H1 (cell line): ENCODE results near the gene IL17REL. TPM values are rescaled to one million over a fixed set of nuclear protein-coding genes. Genes with fewer than 3 reads are reported as not detected.

Source experiments
- CHD2 ChIP-seq: IDR thresholded peaks from 2 replicates; pipeline ENCODE4 v1.6.1; 2012; ENCODE audit warnings: low read length, improper control_type of control experiment
- GABPA ChIP-seq: IDR thresholded peaks from 2 replicates; pipeline ENCODE4 v1.6.1; 2011; ENCODE audit warnings: mild to moderate bottlenecking, low read length, moderate library complexity, borderline replicate concordance; ENCODE audit not compliant: insufficient read depth
- HDAC2 ChIP-seq, 2 experiments: fragments of 300-600 bp in 1 of 2; sonication (generic) in 1 of 2; IDR thresholded peaks; 2 replicates each; pipeline ENCODE4 v1.6.1; 2011 to 2012; ENCODE audit warnings: low read depth in 2 of 2, low read length in 2 of 2, mild to moderate bottlenecking in 2 of 2, moderate library complexity in 2 of 2, borderline replicate concordance in 1 of 2, inconsistent platforms in 1 of 2
- PHF8 ChIP-seq: fragments of 200-600 bp; sonication (generic); conservative IDR thresholded peaks from 2 replicates; pipeline ENCODE4 v1.7.1; 2012; ENCODE audit warnings: low read depth, mild to moderate bottlenecking, inconsistent platforms, low read length, moderate library complexity
- POLR2A ChIP-seq, 2 experiments: IDR thresholded peaks; 1 replicate in 1 of 2; 2 replicates in 1 of 2; pipeline ENCODE4 v1.6.1; 2011; ENCODE audit warnings: low read depth in 2 of 2, low read length in 2 of 2, mild to moderate bottlenecking in 2 of 2; ENCODE audit errors: control extremely low read depth in 1 of 2
- POU5F1 ChIP-seq: IDR thresholded peaks from 2 replicates; pipeline ENCODE4 v1.6.1; 2011; ENCODE audit warnings: low read depth, mild to moderate bottlenecking, low read length, moderate library complexity
- SP1 ChIP-seq: IDR thresholded peaks from 2 replicates; pipeline ENCODE4 v1.6.1; 2011; ENCODE audit warnings: low read depth, low read length
- TEAD4 ChIP-seq: IDR thresholded peaks from 2 replicates; pipeline ENCODE4 v1.6.1; 2012; ENCODE audit warnings: low read depth, low read length, inconsistent platforms, mixed read lengths
- ZNF274 ChIP-seq: IDR thresholded peaks from 2 replicates; pipeline ENCODE4 v1.7.0; 2012; ENCODE audit warnings: low read length, borderline replicate concordance; ENCODE audit errors: extremely low read depth
- polyA plus RNA-seq, 7 experiments: library from polyadenylated mRNA; depleted of rRNA in 3 of 7; stranded (reverse) in 5 of 7; unstranded in 2 of 7; fragments of >200 nt in 5 of 7; fragments of 200-250 nt in 2 of 7; gene quantifications; 1 replicate in 5 of 7; 2 replicates in 1 of 7; 4 replicates in 1 of 7; pipeline versions ENCODE4 v1.2.1 to v1.2.3, GENCODE V29; 2011 to 2013; ENCODE audit warnings: missing spikeins in 2 of 7, mixed read lengths in 2 of 7
- total RNA-seq: library from RNA; stranded (reverse); fragmentation: NEBNext Ultra II Directional; extraction: Animal tissue kit (Norgen Biotek cat#: 25700); gene quantifications from 2 replicates; pipeline ENCODE4 v1.2.1, GENCODE V29; 2021

The IL17REL gene
- total and polyA plus RNA-seq, 2 of the 8 experiments (the other 6 are each of a cell fraction or from before 2014, with no cell fraction given) = 0.15 to 0.20 TPM

DNA sequence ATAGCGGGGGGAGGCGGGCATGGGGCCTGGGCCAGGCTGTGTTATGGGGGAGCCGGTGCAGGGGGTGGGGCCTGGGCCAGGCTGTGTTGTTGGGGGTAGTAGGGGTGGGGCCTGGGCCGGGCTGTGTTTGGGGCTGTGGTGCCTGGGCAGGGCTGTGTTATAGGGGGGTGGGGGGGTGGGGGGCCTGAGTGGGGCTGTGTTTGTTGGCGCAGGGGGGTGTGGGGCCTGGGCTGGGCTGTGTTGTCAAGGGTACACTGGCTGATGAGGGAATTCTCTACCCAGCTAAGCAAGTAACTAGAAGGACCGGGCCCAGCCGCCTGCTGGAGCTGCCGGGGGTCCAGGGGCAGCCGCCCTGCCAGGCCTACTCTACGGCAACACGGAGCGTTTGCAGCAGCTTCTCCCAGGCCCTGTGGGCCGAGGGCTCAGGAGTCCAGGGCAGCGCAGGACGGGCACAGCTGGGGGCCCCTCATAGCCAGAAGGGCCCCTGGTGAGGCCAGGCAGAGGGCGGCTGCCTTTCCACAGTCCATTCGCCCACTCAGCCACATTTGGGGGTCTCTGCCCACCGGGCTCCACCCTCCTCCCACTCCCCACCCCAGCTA lies 62.1 kb downstream of the IL17REL start (continued):
- TF ChIP-seq TEAD4 (no peak), POLR2A (IDR thresholded peaks at IDR 0.05; ENCODE audit: control extremely low read depth in 1 of 2, low read depth in 2 of 2, low read length in 2 of 2) (no peak), HDAC2 (IDR thresholded peaks at IDR 0.05; ENCODE audit: borderline replicate concordance in 1 of 2, low read depth in 2 of 2, low read length in 2 of 2) (no peak), POU5F1 (no peak), PHF8 (no peak), CHD2 (no peak), SP1 (no peak), GABPA (no peak), ZNF274 (no peak)
